SK-N-SH treated with all-trans-retinoic acid at 6 μM for 48 hours (cell line): ENCODE results near the gene C7orf25.

Experiments
- ATAC-seq: fragments of 200-7000 bp; cut with Tn5 transposase; 3 replicates; pipeline ENCODE4 v1.9.1; 2020; ENCODE audit warnings: mild to moderate bottlenecking, moderate library complexity
- ARNTL ChIP-seq: fragments of 450-650 bp; formaldehyde crosslinking; IDR thresholded peaks from 2 replicates; pipeline ENCODE4 v1.5.0; 2020; ENCODE audit warnings: low read depth, mild to moderate bottlenecking, moderate library complexity, borderline replicate concordance
- BACH2 ChIP-seq: fragments of 250-450 bp; sonication (Bioruptor Pico); IDR thresholded peaks from 2 replicates; pipeline ENCODE4 v1.9.0; 2021; ENCODE audit warnings: mild to moderate bottlenecking, borderline replicate concordance
- CSDC2 ChIP-seq: fragments of 250-450 bp; sonication (Bioruptor Pico); IDR thresholded peaks from 2 replicates; pipeline ENCODE4 v1.5.0; 2020; ENCODE audit warnings: mild to moderate bottlenecking, moderate library complexity
- GLIS3 ChIP-seq: fragments of 250-450 bp; sonication (Bioruptor Pico); IDR thresholded peaks from 2 replicates; pipeline ENCODE4 v1.5.0; 2020; ENCODE audit warnings: mild to moderate bottlenecking, moderate library complexity
- ISL1 ChIP-seq: fragments of 250-450 bp; sonication (Bioruptor Pico); IDR thresholded peaks from 2 replicates; pipeline ENCODE4 v2.1.2; 2022; ENCODE audit warnings: mild to moderate bottlenecking, moderate library complexity
- OSR1 ChIP-seq: fragments of 250-450 bp; sonication (Bioruptor Pico); IDR thresholded peaks from 2 replicates; pipeline ENCODE4 v1.8.0; 2022; ENCODE audit warnings: moderate library complexity, mild to moderate bottlenecking, inconsistent platforms
- PPARA ChIP-seq: fragments of 250-450 bp; sonication (Bioruptor Pico); IDR thresholded peaks from 2 replicates; pipeline ENCODE4 v1.5.0; 2020; ENCODE audit warnings: mild to moderate bottlenecking, borderline replicate concordance
- RARB ChIP-seq: fragments of 250-450 bp; sonication (Bioruptor Pico); IDR thresholded peaks from 2 replicates; pipeline ENCODE4 v1.8.0; 2021; ENCODE audit warnings: mild to moderate bottlenecking, moderate library complexity
- SNAI2 ChIP-seq: fragments of 250-450 bp; sonication (Bioruptor Pico); IDR thresholded peaks from 2 replicates; pipeline ENCODE4 v1.5.0; 2020; ENCODE audit warnings: mild to moderate bottlenecking, moderate library complexity
- TCF4 ChIP-seq: fragments of 250-450 bp; sonication (Bioruptor Pico); IDR thresholded peaks from 2 replicates; pipeline ENCODE4 v1.8.0; 2021; ENCODE audit warnings: mild to moderate bottlenecking, moderate library complexity, borderline replicate concordance
- TOX ChIP-seq: fragments of 250-450 bp; sonication (Bioruptor Pico); IDR thresholded peaks from 2 replicates; pipeline ENCODE4 v1.8.0; 2021; ENCODE audit warnings: mild to moderate bottlenecking, moderate library complexity, borderline replicate concordance
- TSHZ2 ChIP-seq: fragments of 250-450 bp; sonication (Bioruptor Pico); IDR thresholded peaks from 2 replicates; pipeline ENCODE4 v1.5.0; 2020; ENCODE audit warnings: mild to moderate bottlenecking, moderate library complexity
- ZC3H10 ChIP-seq: fragments of 250-450 bp; sonication (Bioruptor Pico); IDR thresholded peaks from 2 replicates; pipeline ENCODE4 v1.5.1; 2021; ENCODE audit warnings: mild to moderate bottlenecking, moderate library complexity
- ZFP3 ChIP-seq: fragments of 250-450 bp; sonication (Bioruptor Pico); IDR thresholded peaks from 2 replicates; pipeline ENCODE4 v1.5.0; 2020; ENCODE audit warnings: mild to moderate bottlenecking, moderate library complexity
- ZFP30 ChIP-seq: fragments of 450-650 bp; formaldehyde crosslinking; IDR thresholded peaks from 2 replicates; pipeline ENCODE4 v1.5.0; 2022; ENCODE audit warnings: mild to moderate bottlenecking, moderate library complexity
- ZNF8 ChIP-seq: fragments of 450-650 bp; formaldehyde crosslinking; IDR thresholded peaks from 2 replicates; pipeline ENCODE4 v1.5.0; 2020; ENCODE audit warnings: mild to moderate bottlenecking, moderate library complexity
- TF ChIP-seq, protein P1 (sequence below): fragments of 250-450 bp; sonication (Bioruptor Pico); IDR thresholded peaks from 2 replicates; pipeline ENCODE4 v1.5.1; 2020; ENCODE audit warnings: low read depth, mild to moderate bottlenecking, moderate library complexity
- TF ChIP-seq, protein P2 (sequence below): fragments of 250-450 bp; sonication (Bioruptor Pico); IDR thresholded peaks from 2 replicates; pipeline ENCODE4 v1.8.0; 2021; ENCODE audit warnings: low read depth, mild to moderate bottlenecking, moderate library complexity, borderline replicate concordance
- TF ChIP-seq, protein P3 (sequence below): fragments of 250-450 bp; sonication (Bioruptor Pico); IDR thresholded peaks from 2 replicates; pipeline ENCODE4 v1.8.0; 2020; ENCODE audit warnings: mild to moderate bottlenecking, moderate library complexity, borderline replicate concordance

The C7orf25 gene

GRCh38 chr7:42900842-42901241 lies 11.0 kb downstream of the C7orf25 start:
- ATAC-seq = no peak
- TF ChIP-seq ARNTL = no peak
- TF ChIP-seq PPARA (CRISPR knock-in tag) = no peak
- no peak for TF ChIP-seq OSR1 (CRISPR knock-in tag)
- no peak for TF ChIP-seq GLIS3 (CRISPR knock-in tag)
- TF ChIP-seq, protein P1, sequence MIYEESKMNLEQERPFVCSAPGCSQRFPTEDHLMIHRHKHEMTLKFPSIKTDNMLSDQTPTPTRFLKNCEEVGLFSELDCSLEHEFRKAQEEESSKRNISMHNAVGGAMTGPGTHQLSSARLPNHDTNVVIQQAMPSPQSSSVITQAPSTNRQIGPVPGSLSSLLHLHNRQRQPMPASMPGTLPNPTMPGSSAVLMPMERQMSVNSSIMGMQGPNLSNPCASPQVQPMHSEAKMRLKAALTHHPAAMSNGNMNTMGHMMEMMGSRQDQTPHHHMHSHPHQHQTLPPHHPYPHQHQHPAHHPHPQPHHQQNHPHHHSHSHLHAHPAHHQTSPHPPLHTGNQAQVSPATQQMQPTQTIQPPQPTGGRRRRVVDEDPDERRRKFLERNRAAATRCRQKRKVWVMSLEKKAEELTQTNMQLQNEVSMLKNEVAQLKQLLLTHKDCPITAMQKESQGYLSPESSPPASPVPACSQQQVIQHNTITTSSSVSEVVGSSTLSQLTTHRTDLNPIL (CRISPR knock-in tag) = no peak

DNA sequence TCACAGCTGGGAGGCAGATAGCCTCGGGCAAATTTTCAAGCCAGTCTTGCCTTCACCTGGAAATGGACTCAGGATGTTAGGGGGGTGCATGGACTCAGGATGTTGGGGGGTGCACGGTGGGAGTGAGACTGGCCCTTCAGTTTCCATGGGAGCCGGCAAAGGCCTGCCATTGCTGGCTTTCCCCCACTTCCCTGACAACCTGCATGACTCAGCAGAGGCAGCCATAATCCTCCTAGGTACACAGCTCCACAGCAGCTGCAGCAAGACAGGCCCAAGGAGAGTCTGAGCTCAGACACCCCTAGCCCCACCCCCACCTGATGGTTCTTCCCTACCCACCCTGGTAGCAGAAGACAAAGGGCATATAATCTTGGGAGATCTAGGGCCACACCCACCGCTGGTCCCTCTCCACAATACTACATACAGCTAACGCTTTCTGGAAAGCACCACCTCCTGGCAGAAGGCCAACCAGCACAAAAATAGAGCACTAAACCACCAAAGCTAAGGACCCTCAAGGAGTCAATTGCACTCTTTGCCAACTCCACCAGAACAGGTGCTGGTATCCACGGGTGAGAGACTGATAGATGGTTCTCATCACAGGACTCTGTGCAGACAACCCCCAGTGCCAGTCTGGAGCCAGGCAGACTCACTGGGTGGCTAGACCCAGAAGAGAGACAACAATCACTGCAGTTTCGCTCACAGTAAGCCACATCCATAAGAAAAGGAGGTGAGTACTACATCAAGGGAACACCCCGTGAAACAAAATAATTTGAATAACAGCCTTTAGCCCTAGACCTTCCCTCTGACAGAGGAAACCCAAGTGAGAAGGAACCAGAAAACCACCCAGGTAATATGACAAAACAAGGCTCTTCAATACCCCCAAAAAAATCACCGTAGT lies 18.3 kb downstream of the C7orf25 start:
- no peak for TF ChIP-seq OSR1 (CRISPR knock-in tag)
- TF ChIP-seq TOX (CRISPR knock-in tag) = no peak
- no peak for TF ChIP-seq RARB
- no peak for TF ChIP-seq ZNF8
- TF ChIP-seq, protein P2, sequence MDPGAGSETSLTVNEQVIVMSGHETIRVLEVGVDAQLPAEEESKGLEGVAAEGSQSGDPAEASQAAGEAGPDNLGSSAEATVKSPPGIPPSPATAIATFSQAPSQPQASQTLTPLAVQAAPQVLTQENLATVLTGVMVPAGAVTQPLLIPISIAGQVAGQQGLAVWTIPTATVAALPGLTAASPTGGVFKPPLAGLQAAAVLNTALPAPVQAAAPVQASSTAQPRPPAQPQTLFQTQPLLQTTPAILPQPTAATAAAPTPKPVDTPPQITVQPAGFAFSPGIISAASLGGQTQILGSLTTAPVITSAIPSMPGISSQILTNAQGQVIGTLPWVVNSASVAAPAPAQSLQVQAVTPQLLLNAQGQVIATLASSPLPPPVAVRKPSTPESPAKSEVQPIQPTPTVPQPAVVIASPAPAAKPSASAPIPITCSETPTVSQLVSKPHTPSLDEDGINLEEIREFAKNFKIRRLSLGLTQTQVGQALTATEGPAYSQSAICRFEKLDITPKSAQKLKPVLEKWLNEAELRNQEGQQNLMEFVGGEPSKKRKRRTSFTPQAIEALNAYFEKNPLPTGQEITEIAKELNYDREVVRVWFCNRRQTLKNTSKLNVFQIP (CRISPR knock-in tag) = no peak
- TF ChIP-seq ZFP3 (CRISPR knock-in tag) = no peak
- no peak for TF ChIP-seq TCF4 (CRISPR knock-in tag)
- TF ChIP-seq ISL1 (CRISPR knock-in tag) = no peak
- TF ChIP-seq ZC3H10 = no peak
- no peak for TF ChIP-seq SNAI2 (CRISPR knock-in tag)
- no peak for TF ChIP-seq ARNTL
- TF ChIP-seq CSDC2 (CRISPR knock-in tag) = no peak
- TF ChIP-seq BACH2 (CRISPR knock-in tag) = no peak
- no peak for TF ChIP-seq ZFP30 (CRISPR knock-in tag)
- TF ChIP-seq, protein P3, sequence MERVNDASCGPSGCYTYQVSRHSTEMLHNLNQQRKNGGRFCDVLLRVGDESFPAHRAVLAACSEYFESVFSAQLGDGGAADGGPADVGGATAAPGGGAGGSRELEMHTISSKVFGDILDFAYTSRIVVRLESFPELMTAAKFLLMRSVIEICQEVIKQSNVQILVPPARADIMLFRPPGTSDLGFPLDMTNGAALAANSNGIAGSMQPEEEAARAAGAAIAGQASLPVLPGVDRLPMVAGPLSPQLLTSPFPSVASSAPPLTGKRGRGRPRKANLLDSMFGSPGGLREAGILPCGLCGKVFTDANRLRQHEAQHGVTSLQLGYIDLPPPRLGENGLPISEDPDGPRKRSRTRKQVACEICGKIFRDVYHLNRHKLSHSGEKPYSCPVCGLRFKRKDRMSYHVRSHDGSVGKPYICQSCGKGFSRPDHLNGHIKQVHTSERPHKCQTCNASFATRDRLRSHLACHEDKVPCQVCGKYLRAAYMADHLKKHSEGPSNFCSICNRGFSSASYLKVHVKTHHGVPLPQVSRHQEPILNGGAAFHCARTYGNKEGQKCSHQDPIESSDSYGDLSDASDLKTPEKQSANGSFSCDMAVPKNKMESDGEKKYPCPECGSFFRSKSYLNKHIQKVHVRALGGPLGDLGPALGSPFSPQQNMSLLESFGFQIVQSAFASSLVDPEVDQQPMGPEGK (CRISPR knock-in tag) = no peak
- no peak for TF ChIP-seq GLIS3 (CRISPR knock-in tag)
- ATAC-seq = no peak

DNA sequence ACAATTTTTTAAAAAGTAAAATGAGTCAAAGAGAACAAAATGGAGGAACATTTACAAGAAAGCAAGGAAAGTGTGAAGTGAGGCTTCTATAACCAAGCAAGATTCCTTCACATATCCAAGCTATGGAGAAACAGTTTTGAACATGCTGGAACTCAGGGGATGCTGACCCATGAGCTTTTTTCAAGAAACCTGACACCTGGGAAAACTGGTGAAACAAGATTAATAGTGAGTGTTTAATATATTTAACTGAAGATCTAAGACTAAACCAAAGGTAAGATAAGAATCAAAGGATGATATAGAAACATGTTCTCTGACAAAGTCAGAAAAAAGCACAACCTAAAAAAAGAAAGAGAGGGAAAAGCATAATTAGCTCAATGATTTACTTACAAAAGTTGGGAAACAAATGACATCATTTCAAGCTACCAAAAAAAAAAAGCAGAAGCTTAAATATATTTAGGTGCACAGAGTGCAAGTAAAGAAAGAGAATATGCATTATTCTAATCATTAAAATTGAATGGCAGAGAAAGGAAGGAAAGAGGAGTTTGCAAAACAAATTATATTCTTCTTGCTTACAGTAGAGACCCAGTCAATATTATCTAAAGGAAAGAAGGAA lies 24.9 kb downstream of the C7orf25 start:
- TF ChIP-seq ISL1 (CRISPR knock-in tag) = no peak
- TF ChIP-seq, protein P3 (CRISPR knock-in tag) = no peak
- TF ChIP-seq TOX (CRISPR knock-in tag) = no peak
- no peak for TF ChIP-seq TSHZ2 (CRISPR knock-in tag)
- TF ChIP-seq, protein P1 (CRISPR knock-in tag) = no peak
- TF ChIP-seq ZNF8 = no peak
- TF ChIP-seq, all 23 proteins: peak for 0
- ATAC-seq = no peak
